IgD-negative memory B cell (primary cell): ENCODE results near the gene ZNF473. TPM values are rescaled to one million over a fixed set of nuclear protein-coding genes. Genes with fewer than 3 reads are reported as not detected.
A peak's percentile ranks its signal among the peaks of the same experiment; 100 is the strongest.
"Not testable (repeated sequence)": the region's sequence is repeated elsewhere in the genome, so short reads cannot be mapped to it uniquely, and the experiment has no call there.

Experiments used
- H3K27ac Mint-ChIP-seq, 3 donors: one replicate each; pipeline ENCODE4 v1.8.0; 2020 to 2022; ENCODE audit warnings: mild to moderate bottlenecking in 3 of 3, mixed read lengths in 3 of 3, moderate library complexity in 1 of 3
- H3K27me3 Mint-ChIP-seq: one replicate; pipeline ENCODE4 v1.8.0; 2021; ENCODE audit warnings: mixed read lengths
- H3K36me3 Mint-ChIP-seq: one replicate; pipeline ENCODE4 v1.8.0; 2020; ENCODE audit warnings: mild to moderate bottlenecking, mixed read lengths
- H3K4me1 Mint-ChIP-seq, 3 donors: one replicate each; pipeline ENCODE4 v1.8.0; 2020 to 2022; ENCODE audit warnings: mixed read lengths in 3 of 3, mild to moderate bottlenecking in 1 of 3
- H3K4me3 Mint-ChIP-seq, 4 donors: one replicate each; pipeline ENCODE4 v1.8.0; 2020 to 2022; ENCODE audit warnings: mild to moderate bottlenecking in 4 of 4, mixed read lengths in 4 of 4, moderate library complexity in 3 of 4
- H3K9me3 Mint-ChIP-seq, 3 donors: one replicate each; pipeline ENCODE4 v1.8.0; 2020 to 2021; ENCODE audit warnings: mixed read lengths in 3 of 3, mild to moderate bottlenecking in 1 of 3
- polyA plus RNA-seq: library from polyadenylated mRNA; unstranded; fragments of 300-500 nt; fragmentation: Illumina TruSeq; gene quantifications from one replicate; pipeline ENCODE4 v1.2.3, GENCODE V29; 2021

Gene ZNF473
- polyA plus RNA-seq, 1 donor from 2014 or later, result 4.9 TPM

DNA sequence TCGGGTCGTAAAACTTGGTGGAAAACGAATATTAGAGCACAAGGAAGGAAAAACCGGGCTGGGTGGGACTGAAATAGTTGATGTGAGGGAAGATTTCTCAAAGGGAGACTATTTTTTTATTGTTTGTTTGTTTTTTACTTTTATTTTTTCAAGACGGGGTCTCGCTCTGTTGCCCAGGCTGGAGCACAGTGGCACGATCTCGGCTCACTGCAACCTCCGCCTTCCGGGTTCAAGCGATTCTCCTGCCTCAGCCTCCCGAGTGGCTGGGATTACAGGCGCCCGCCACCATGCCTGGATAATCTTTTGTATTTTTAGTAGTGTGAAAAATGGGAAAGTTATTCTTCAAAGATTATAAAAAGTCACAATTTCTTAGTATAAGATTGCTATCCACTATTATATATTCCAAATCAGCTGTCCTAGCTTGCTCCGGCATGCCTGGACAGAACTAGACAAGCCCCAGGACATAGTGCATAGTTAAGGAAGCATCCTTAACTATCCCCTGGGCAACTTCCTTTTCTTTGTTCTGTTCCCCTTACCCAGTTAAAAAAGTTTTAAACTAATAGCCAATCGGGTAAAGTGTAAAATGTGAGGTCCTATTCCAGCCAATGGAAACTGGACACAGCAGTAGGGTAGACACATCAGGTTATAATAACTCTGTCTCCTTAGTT lies 25.6 kb downstream of the ZNF473 start:
- H3K36me3 Mint-ChIP-seq, H3K9me3 Mint-ChIP-seq, H3K27me3 Mint-ChIP-seq, H3K4me1 Mint-ChIP-seq: not testable (repeated sequence)
- peak overlapping the region; percentile 79 to 95 (median 88) for H3K4me3 Mint-ChIP-seq
- H3K27ac Mint-ChIP-seq, result peak overlapping the region; percentile 46 to 90 (median 63)

DNA sequence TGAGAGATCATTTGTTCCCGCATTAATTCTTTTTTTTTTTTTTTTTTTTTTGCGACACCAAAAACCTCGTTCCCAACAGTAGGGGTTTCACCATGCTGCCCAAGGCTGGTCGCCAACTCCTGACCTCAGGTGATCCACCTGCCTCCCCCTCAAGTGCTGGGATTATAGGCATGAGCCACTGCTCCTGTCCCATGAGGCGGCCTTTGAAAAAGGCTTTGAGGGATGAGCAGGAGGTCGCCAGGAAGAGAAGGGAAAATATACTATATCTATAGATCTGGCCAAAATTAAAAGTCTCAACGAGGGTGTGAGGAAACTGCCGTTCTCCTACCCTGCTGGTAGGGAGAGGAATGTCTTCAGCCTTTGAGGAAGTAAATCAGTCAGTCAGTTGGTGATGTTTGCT lies 26.2 kb downstream of the ZNF473 start:
- Mint-ChIP-seq H3K36me3 (peaks cover 7% of the 10 kb centered on the region), H3K4me1 (peaks cover 6 to 10% (median 7%) of the 10 kb centered on the region in 3 donors), H3K27ac (no peak overlapping the region), H3K4me3 (peak overlapping the region in 1 of 4 donors; percentile 41), H3K27me3 (no peaks in the 10 kb centered on the region), H3K9me3 (peaks cover 1 to 10% (median 8%) of the 10 kb centered on the region in 3 donors)

DNA sequence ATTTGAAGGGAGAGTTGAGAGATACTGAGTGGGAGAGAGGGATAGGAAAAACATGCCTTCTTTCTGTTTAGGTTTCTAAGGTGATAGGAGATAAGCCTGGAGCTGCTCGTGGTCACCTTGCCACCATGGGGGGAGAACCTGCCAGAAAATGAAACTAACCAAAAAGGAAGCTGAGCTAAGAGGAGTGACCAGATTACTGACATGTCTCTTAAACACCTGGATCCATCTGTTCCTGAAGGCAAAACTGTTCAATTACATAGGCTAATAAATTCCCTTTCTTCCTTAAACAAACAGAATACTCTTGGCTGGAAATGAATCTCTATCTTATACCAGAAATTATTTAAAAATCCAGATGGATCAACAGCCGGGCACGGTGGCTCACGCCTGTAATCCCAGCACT lies 27.3 kb downstream of the ZNF473 start:
- Mint-ChIP-seq H3K4me3 (no peak overlapping the region), H3K9me3 (peaks cover 3 to 10% (median 7%) of the 10 kb centered on the region in 3 donors), H3K4me1 (peaks cover 6 to 10% (median 7%) of the 10 kb centered on the region in 3 donors), H3K27ac (no peak overlapping the region), H3K27me3 (no peaks in the 10 kb centered on the region), H3K36me3 (peaks cover 7% of the 10 kb centered on the region)

DNA sequence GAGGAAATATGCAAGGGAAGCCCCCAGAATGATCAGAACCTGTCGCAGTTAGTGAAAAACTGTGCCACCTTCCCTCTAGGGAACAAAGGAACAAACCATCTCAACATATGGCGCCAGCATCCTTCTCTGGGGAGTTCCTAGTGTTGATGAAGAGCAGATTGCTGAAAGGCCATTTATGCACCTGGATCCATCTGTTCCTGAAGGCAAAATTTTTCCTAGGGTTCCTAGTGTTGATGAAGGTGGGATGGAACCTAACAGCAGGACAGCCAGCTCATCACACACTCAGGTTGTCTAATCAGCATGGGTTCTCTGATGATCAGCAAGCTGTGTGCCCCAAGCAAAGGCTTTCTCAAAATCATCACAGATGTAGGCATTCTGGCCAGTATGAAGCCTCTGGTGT lies 32.6 kb downstream of the ZNF473 start:
- peaks cover 5 to 26% (median 14%) of the 10 kb centered on the region in 3 donors for H3K9me3 Mint-ChIP-seq
- H3K4me3 Mint-ChIP-seq, result no peak overlapping the region
- no peaks in the 10 kb centered on the region for H3K4me1 Mint-ChIP-seq
- peaks cover 5% of the 10 kb centered on the region for H3K36me3 Mint-ChIP-seq
- no peak overlapping the region for H3K27ac Mint-ChIP-seq
- H3K27me3 Mint-ChIP-seq, result peaks cover 3% of the 10 kb centered on the region

DNA sequence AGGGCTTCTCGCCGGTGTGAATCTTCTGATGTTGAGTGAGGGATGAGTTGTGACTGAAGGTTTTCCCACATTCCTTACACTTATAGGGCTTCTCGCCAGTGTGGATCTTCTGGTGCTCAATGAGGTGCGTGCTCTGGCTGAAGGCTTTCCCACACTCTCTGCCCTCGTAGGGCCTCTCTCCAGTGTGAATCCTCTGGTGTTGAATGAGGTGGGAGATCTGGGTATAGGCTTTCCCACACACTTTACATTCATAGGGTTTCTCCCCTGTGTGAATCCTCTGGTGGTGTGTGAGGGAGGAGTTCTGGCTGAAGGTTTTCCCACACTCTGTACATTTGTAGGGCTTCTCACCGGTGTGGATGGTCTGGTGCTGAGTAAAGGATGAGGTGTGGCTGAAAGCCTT lies 33.2 kb downstream of the ZNF473 start:
- H3K4me3 Mint-ChIP-seq, result no peak overlapping the region
- peaks cover 5 to 23% (median 10%) of the 10 kb centered on the region in 3 donors for H3K9me3 Mint-ChIP-seq
- H3K27ac Mint-ChIP-seq, result no peak overlapping the region
- H3K36me3 Mint-ChIP-seq, result peaks cover 5% of the 10 kb centered on the region
- no peaks in the 10 kb centered on the region for H3K4me1 Mint-ChIP-seq
- H3K27me3 Mint-ChIP-seq, result peaks cover 3% of the 10 kb centered on the region

DNA sequence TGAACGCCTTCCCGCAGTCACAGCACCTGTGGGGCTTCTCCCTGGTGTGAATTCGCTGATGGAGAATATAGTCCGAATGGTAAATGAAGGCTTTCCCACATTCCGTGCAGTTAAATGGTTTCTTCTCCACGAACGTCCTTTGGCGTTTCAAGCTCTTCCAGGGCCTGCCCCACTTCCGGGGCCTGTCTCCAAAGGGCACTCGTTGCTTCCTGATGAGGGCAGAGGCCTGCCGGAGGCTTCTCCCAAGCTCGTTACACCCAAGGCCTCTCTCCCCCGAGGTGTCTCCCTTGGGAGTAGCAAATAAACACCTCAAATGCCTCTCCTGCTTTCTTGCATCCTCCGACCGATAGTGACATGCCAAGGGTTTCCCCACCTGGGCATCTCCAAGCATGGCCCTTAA lies 34.3 kb downstream of the ZNF473 start:
- Mint-ChIP-seq H3K9me3 (peaks cover 5 to 22% (median 8%) of the 10 kb centered on the region in 3 donors), H3K36me3 (peaks cover 5% of the 10 kb centered on the region), H3K27me3 (peaks cover 3% of the 10 kb centered on the region), H3K4me1 (no peaks in the 10 kb centered on the region), H3K4me3 (peak overlapping the region in 1 of 4 donors; percentile 57), H3K27ac (peak overlapping the region in 1 of 3 donors; percentile 16)

DNA sequence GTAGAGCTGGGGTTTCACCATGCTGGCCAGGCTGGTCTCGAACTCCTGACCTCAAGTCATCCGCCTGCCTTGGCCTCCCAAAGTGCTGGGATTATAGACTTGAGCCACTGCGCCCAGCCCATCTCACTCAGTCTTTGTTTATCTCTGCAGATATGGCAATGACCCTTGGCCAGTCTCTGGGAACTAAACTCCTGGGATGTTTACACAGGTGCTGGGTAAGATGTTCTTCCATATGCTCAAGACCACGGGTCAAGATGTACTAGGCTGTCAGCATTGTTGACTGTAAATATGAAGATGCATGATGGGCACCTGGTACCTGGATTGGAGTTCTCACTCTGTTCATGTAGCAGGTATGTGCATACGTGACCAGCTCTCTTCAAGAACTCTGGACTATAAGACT lies 35.8 kb downstream of the ZNF473 start:
- Mint-ChIP-seq H3K4me3 (no peak overlapping the region), H3K27me3 (peaks cover 3% of the 10 kb centered on the region), H3K36me3 (peaks cover 2% of the 10 kb centered on the region), H3K4me1 (no peaks in the 10 kb centered on the region), H3K9me3 (peaks cover 3 to 22% (median 8%) of the 10 kb centered on the region in 3 donors), H3K27ac (no peak overlapping the region)

DNA sequence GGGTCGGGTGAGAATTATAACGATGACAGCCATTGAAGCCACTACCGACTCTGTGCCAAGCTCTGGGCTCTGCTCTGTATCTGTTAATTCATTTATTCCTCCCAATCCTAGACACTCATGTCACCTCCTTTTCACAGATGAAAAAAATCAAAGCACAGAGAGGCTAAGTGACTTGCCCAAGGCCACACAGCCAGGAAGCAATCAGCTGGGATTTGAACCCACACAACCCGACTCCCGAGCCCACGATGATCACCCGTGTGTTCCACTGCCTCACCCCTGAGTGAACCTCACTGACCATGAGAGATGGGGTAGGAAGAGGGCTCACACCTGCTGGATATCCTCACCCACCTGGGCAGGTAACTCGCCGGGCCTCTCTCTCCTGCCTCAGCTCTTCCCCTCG lies 40.1 kb downstream of the ZNF473 start:
- Mint-ChIP-seq H3K27ac (no peak overlapping the region), H3K4me1 (no peaks in the 10 kb centered on the region), H3K4me3 (no peak overlapping the region), H3K36me3 (no peaks in the 10 kb centered on the region), H3K27me3 (peaks cover 11% of the 10 kb centered on the region), H3K9me3 (peaks cover 2 to 5% (median 2%) of the 10 kb centered on the region in 3 donors)

DNA sequence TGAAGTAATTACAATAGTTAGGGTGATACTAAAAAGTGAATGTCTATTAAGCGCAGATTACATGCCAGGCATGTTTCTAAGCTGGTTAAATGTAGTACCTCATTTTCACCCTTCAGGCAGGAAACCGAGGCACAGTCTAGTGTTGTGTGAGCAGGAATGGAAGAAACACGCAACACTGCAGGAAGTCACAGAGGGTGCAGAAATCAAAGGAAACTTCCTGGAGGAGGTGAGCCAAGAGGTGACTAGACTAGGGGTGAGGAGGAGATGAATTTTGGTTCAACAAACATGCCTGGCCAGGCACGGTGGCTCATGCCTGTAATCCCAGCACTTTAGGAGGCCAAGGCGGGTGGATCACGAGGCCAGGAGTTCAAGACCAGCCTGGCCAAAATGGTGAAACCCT lies 41.8 kb downstream of the ZNF473 start:
- H3K4me3 Mint-ChIP-seq, result no peak overlapping the region
- peaks cover 0 to 2% (median 0%) of the 10 kb centered on the region in 3 donors for H3K9me3 Mint-ChIP-seq
- H3K27me3 Mint-ChIP-seq, result peaks cover 8% of the 10 kb centered on the region
- no peak overlapping the region for H3K27ac Mint-ChIP-seq
- no peaks in the 10 kb centered on the region for H3K4me1 Mint-ChIP-seq
- no peaks in the 10 kb centered on the region for H3K36me3 Mint-ChIP-seq

DNA sequence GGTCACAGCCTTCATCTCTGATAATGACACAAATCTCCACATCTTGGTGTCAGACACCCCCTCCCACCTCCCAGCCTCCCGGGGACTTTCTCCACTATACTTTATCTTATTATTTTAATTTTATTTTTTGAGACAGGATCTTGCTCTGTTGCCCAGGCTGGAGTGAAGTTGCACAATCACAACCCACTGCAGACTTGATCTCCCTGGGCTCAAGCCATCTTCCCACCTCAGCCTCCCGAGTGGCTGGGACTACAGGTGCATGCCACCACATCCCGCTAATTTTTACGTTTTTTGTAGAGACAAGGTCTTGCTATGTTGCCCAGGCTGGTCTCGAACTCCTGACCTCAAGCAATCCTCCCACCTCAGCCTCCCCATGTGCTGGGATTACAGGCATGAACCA lies 42.6 kb downstream of the ZNF473 start:
- not testable (repeated sequence) for H3K4me1 Mint-ChIP-seq, H3K27me3 Mint-ChIP-seq, H3K9me3 Mint-ChIP-seq, H3K4me3 Mint-ChIP-seq, H3K36me3 Mint-ChIP-seq, H3K27ac Mint-ChIP-seq

DNA sequence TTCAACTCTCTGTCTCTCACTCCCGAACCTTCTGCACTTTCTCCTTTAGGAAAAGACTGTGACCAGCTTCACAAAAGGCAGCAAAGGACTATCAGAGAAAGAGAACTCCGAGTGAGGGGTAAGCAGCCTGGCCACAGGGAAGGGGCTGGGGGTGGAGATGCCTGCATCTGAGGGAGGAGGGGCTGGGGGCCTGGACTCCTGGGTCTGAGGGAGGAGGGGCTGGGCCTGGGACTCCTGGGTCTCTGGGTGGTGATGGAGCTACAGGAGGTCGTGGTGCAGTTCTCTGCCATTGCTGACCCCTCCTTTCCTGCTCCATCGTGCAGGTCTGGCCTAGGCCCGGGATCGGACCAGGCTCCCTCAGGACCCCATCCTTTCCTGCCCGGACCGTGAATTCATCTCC lies 49.3 kb downstream of the ZNF473 start:
- H3K9me3 Mint-ChIP-seq, H3K4me3 Mint-ChIP-seq, H3K36me3 Mint-ChIP-seq, H3K27me3 Mint-ChIP-seq, H3K27ac Mint-ChIP-seq, H3K4me1 Mint-ChIP-seq: not testable (repeated sequence)

DNA sequence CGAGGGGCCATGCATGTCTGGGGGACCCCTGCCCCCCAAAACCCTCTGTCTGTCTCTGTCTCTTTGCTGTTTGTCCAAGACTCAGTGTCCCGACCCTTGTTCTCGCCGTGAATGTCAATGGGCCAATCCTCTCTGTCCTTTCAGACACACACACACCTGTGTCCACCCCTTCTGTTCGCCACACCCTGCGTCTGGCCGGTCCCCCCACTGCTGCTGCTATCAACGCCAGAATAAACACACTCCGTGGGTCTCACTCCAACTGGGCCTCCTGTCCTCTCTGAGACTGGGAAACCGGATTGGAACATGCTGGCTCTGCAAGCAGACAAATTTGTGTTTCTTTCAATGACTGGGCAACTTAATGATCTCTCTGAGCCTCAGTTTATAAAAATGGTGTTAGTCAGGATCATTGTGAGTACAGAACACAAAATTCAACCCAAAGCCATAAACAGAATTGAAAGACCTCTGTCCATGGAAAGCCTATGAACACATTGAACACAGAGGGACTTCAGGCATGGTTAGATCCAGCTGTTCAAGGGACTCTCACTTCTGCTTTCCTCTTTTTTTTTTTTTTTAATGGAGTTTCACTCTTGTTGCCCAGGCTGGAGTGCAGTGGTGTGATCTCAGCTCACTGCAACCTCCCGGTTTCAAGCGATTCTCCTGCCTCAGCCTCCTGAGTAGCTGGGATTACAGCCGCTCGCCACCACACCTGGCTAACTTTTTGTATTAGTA lies 50.0 kb downstream of the ZNF473 start:
- not testable (repeated sequence) for H3K9me3 Mint-ChIP-seq, H3K27ac Mint-ChIP-seq, H3K27me3 Mint-ChIP-seq, H3K4me3 Mint-ChIP-seq, H3K4me1 Mint-ChIP-seq, H3K36me3 Mint-ChIP-seq

DNA sequence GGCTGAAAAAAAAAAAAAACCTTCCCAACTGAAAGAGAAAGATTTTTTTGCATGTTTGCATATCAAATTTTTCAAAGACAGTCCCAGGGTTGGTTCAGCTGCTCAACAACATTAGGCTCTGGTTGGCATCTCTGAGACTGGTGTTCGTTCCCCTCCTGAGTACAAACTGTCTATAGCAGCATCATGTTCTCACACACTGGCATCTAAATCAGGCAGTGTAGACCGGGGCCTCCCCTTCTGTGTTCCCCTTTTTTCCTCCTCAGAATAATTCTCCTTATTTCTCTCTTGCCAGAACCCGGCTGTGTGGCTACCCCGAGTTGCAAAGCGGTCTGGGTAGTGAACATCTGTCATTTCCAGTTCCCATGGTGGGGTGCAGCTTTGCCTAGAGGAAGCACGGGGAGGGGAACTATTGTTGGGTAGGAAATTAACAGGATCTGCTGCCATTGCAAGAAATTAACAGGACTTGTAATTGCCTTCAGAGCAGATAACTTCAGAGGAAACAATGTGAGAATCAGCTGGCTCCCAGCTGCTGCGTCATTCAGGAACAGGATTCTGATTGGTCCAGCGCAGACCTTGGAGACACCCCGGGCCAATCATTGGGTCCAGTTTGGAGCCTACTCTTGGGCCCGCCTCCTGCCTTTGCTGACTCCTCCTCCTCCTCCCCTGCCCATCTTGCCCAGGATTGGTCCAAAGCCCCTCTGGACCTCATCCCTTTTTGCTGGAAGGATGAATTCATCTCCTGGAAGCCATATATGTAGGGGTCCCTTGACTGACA lies 51.0 kb downstream of the ZNF473 start:
- not testable (repeated sequence) for H3K4me3 Mint-ChIP-seq, H3K4me1 Mint-ChIP-seq, H3K27me3 Mint-ChIP-seq, H3K36me3 Mint-ChIP-seq, H3K27ac Mint-ChIP-seq, H3K9me3 Mint-ChIP-seq

DNA sequence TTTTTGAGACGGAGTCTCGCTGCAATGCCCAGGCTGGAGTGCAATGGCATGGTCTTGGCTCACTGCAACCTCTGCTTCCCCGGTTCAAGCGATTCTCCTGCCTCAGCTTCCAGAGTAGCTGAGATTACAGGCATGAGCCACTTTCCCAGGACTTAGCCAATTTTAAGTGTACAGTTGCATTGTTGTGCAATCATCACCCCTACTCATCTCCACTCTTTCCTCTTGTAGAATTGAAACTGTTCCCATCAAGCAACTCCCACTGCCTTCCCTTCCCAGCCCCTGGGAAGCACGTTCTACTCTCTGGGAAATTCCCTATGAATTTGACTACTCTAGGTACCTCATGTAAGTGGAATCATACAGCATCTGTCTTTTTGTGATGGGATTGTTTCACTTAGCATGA lies 53.2 kb downstream of the ZNF473 start:
- not testable (repeated sequence) for H3K9me3 Mint-ChIP-seq, H3K36me3 Mint-ChIP-seq, H3K27ac Mint-ChIP-seq, H3K4me1 Mint-ChIP-seq, H3K4me3 Mint-ChIP-seq, H3K27me3 Mint-ChIP-seq

DNA sequence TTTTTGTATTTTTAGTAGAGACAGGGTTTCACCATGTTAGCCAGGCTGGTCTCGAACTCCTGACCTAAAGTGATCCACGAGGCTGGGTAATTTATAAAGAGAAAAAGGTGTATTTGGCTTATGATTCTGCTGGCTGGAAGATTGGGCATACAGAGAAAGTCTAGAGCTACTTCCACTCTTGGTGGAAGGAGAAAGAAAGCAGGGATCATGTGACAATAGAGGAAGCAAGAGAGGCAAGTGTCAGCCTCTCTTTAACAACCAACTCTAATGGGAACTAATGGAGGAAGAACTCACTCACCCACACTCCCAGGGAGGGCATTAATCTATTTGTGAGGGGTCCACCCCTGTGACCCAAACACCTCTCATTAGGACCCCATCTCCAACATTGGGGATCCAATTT lies 58.6 kb downstream of the ZNF473 start:
- not testable (repeated sequence) for H3K4me1 Mint-ChIP-seq, H3K27ac Mint-ChIP-seq, H3K4me3 Mint-ChIP-seq, H3K36me3 Mint-ChIP-seq, H3K27me3 Mint-ChIP-seq, H3K9me3 Mint-ChIP-seq
